Activated gamma-delta T cell treated with anti-CD3 and anti-CD28 coated beads, Interleukin-2, amount 50 U/mL, for 16 hours (primary cell): Measurements from ENCODE around the gene PLSCR4.

Experiments
- DNase-seq: peaks from one replicate; pipeline ENCODE4 v3.0.0-alpha.2; 2020; ENCODE audit warnings: low read depth

PLSCR4 gene

GRCh38 chr3:146160964-146161662 is 89.8 kb downstream of the PLSCR4 start, which contains the start of gene PLOD2:
Gene PLOD2, minus strand, starts transcription at chr3:146161184. Its CDS starts 195 bp downstream, at chr3:146160989.
- no peak for DNase-seq

GRCh38 chr3:146160321-146160963 is 90.5 kb downstream of the PLSCR4 start:
- DNase-seq, result no peak

GRCh38 chr3:146159616-146160320 is 91.1 kb downstream of the PLSCR4 start:
- DNase-seq, result no peak

- no peak for DNase-seq
These were observed 91.9 kb downstream of the PLSCR4 start for GRCh38 chr3:146159037-146159436.

GRCh38 chr3:146157325-146158060 is 93.4 kb downstream of the PLSCR4 start:
- no peak for DNase-seq

- DNase-seq, result no peak
These were observed 94.1 kb downstream of the PLSCR4 start for GRCh38 chr3:146156666-146157314.

GRCh38 chr3:146156095-146156494 is 94.8 kb downstream of the PLSCR4 start:
- no peak for DNase-seq

- DNase-seq, result no peak
These were observed 95.9 kb downstream of the PLSCR4 start for GRCh38 chr3:146154995-146155394.

GRCh38 chr3:146154316-146154715 is 96.6 kb downstream of the PLSCR4 start:
- DNase-seq, result no peak

GRCh38 chr3:146153429-146153828 is 97.5 kb downstream of the PLSCR4 start:
- DNase-seq, result no peak

- no peak for DNase-seq
These were observed 98.1 kb downstream of the PLSCR4 start for GRCh38 chr3:146152834-146153233.

GRCh38 chr3:146148468-146148931 is 102.4 kb downstream of the PLSCR4 start:
- DNase-seq, result no peak

GRCh38 chr3:146145642-146146041 is 105.3 kb downstream of the PLSCR4 start:
- no peak for DNase-seq

- no peak for DNase-seq
These were observed 108.1 kb downstream of the PLSCR4 start for GRCh38 chr3:146142757-146143156.
